ENCODE data around the gene SLC37A1.

SLC37A1 gene

GRCh38 chr21:42508371-42508770, 5.3 kb upstream of the SLC37A1 start:
- no peak for DNase-seq

GRCh38 chr21:42509244-42509643, 4.4 kb upstream of the SLC37A1 start:
- peak in 1 of 2 donors; percentile 52 for DNase-seq

- no peak for DNase-seq
These were observed 1.2 kb upstream of the SLC37A1 start for GRCh38 chr21:42512346-42513034.

GRCh38 chr21:42513985-42514882, 582 bp downstream of the SLC37A1 start:
- peak in 1 of 2 donors; percentile 56 for DNase-seq

- no peak for DNase-seq
These were observed 1.2 kb downstream of the SLC37A1 start for GRCh38 chr21:42514883-42515228.

GRCh38 chr21:42515708-42516502, 2.3 kb downstream of the SLC37A1 start:
- DNase-seq, result no peak

- no peak for DNase-seq
These were observed 4.6 kb downstream of the SLC37A1 start for GRCh38 chr21:42518215-42518614.

- DNase-seq, result no peak
These were observed 5.0 kb downstream of the SLC37A1 start for GRCh38 chr21:42518626-42519025.

GRCh38 chr21:42520628-42521253, 7.1 kb downstream of the SLC37A1 start:
- no peak for DNase-seq

GRCh38 chr21:42521384-42521783, 7.7 kb downstream of the SLC37A1 start:
- DNase-seq, result no peak

GRCh38 chr21:42521805-42522204, 8.2 kb downstream of the SLC37A1 start:
- no peak for DNase-seq

GRCh38 chr21:42522271-42522670, 8.6 kb downstream of the SLC37A1 start:
- DNase-seq, result no peak

- no peak for DNase-seq
These were observed 9.1 kb downstream of the SLC37A1 start for GRCh38 chr21:42522771-42523170.

GRCh38 chr21:42523211-42523610, 9.6 kb downstream of the SLC37A1 start:
- no peak for DNase-seq

GRCh38 chr21:42523941-42524340, 10.3 kb downstream of the SLC37A1 start:
- no peak for DNase-seq

GRCh38 chr21:42524341-42525028, 10.8 kb downstream of the SLC37A1 start:
- DNase-seq, result peak in 1 of 2 donors; percentile 50

- DNase-seq, result no peak
These were observed 11.5 kb downstream of the SLC37A1 start for GRCh38 chr21:42525029-42525581.

GRCh38 chr21:42525676-42526378, 12.2 kb downstream of the SLC37A1 start:
- no peak for DNase-seq

- no peak for DNase-seq
These were observed 12.7 kb downstream of the SLC37A1 start for GRCh38 chr21:42526379-42526727.

GRCh38 chr21:42527127-42527488, 13.5 kb downstream of the SLC37A1 start:
- no peak for DNase-seq

GRCh38 chr21:42527489-42528158, 14.0 kb downstream of the SLC37A1 start:
- peak in 1 of 2 donors; percentile 68 for DNase-seq

Data from bone marrow (tissue), 2 donors.